GM12891 (cell line): Measurements from ENCODE around the gene HMGA1.

Experiments
- POLR2A ChIP-seq: IDR thresholded peaks from 2 replicates; pipeline ENCODE4 v1.6.1; 2011; ENCODE audit warnings: low read depth, low read length, control low read depth
- POLR2AphosphoS5 ChIP-seq: IDR thresholded peaks from 2 replicates; pipeline ENCODE4 v1.6.1; 2011; ENCODE audit warnings: low read depth, low read length, control low read depth
- TAF1 ChIP-seq: IDR thresholded peaks from 2 replicates; pipeline ENCODE4 v1.6.1; 2011; ENCODE audit warnings: low read depth, low read length, control low read depth

- TF ChIP-seq POLR2A (no peak), POLR2AphosphoS5 (no peak), TAF1 (no peak)
Observed at GRCh38 chr6:34190504-34191122, 46.1 kb upstream of the HMGA1 start.
